Endothelial cell of umbilical vein (primary cell): ENCODE data around the gene KIAA1210. TPM values are rescaled to one million over a fixed set of nuclear protein-coding genes. Genes with fewer than 3 reads are reported as not detected.

Source experiments
- BruUV-seq: library from RNA; stranded (reverse); fragments of 400-500 nt; replicated peaks from 2 replicates; lab custom pipeline; 2021; lab: Mats Ljungman, UMichigan
- CTCF ChIA-PET: fragments of 300-600, 350-600 bp; sonication (Branson Sonifier 250); formaldehyde crosslinking; loops from one replicate; lab custom pipeline; 2021; ENCODE audit warnings: antibody characterized with exemption, inconsistent platforms; lab: Charles Lee
- POLR2A ChIA-PET: fragments of 300-600, 350-600 bp; sonication (Branson Sonifier 250); formaldehyde crosslinking; loops from one replicate; lab custom pipeline; 2021; ENCODE audit warnings: antibody characterized with exemption, inconsistent platforms; lab: Charles Lee
- DNase-seq: peaks from one replicate; pipeline ENCODE4 v3.0.0-alpha.2; 2011; ENCODE audit warnings: low read depth, low spot score
- FAIRE-seq: peaks from 2 replicates; lab custom pipeline; 2011; peaks lifted over from hg19 to GRCh38; lab: Jason Lieb, UNC
- H2AFZ ChIP-seq: 2 replicates; pipeline ENCODE4 v1.6.0; 2012; ENCODE audit warnings: low read depth, low read length, control low read depth, inconsistent platforms
- H3K27ac ChIP-seq: 2 replicates; pipeline ENCODE4 v1.5.1; 2011; ENCODE audit warnings: low read depth, mild to moderate bottlenecking, control low read depth, low read length, moderate library complexity; ENCODE audit not compliant: insufficient read depth
- H3K27me3 ChIP-seq, 2 experiments: 2 replicates each; pipeline versions ENCODE4 v1.6.0 to v1.6.1; 2011; ENCODE audit warnings: low read length in 2 of 2, mixed read lengths in 1 of 2; ENCODE audit not compliant: control insufficient read depth in 2 of 2, insufficient read depth in 2 of 2
- H3K36me3 ChIP-seq, 2 experiments: 2 replicates in 1 of 2; 3 replicates in 1 of 2; pipeline ENCODE4 v1.5.1; 2011; ENCODE audit warnings: low read length in 2 of 2, mild to moderate bottlenecking in 1 of 2, moderate library complexity in 1 of 2; ENCODE audit not compliant: control insufficient read depth in 2 of 2, insufficient read depth in 2 of 2; ENCODE audit errors: extremely low read depth in 1 of 2
- H3K4me1 ChIP-seq: 3 replicates; pipeline ENCODE4 v1.5.1; 2011; ENCODE audit warnings: mild to moderate bottlenecking, low read length; ENCODE audit not compliant: control insufficient read depth, insufficient read depth; ENCODE audit errors: extremely low read depth
- H3K4me2 ChIP-seq: 2 replicates; pipeline ENCODE4 v1.6.1; 2011; ENCODE audit warnings: low read length, control low read depth, mixed read lengths; ENCODE audit not compliant: insufficient read depth
- H3K4me3 ChIP-seq, 3 experiments: fragments of 200-600 bp in 1 of 3; sonication (generic), shearing (Covaris generic) in 1 of 3; replicated peaks in 1 of 3; 2 replicates each; pipeline ENCODE4 v1.5.1; 2011 to 2016; ENCODE audit warnings: control low read depth in 3 of 3, low read length in 3 of 3, mild to moderate bottlenecking in 2 of 3, inconsistent platforms in 1 of 3, low read depth in 1 of 3, moderate library complexity in 1 of 3; ENCODE audit not compliant: insufficient read depth in 1 of 3
- H3K79me2 ChIP-seq: 2 replicates; pipeline ENCODE4 v1.6.0; 2012; ENCODE audit warnings: low read length, inconsistent platforms; ENCODE audit not compliant: control insufficient read depth, insufficient read depth
- H3K9ac ChIP-seq: replicated peaks from 2 replicates; pipeline ENCODE3; 2011; ENCODE audit warnings: low read length, control low read depth; ENCODE audit not compliant: insufficient read depth; ENCODE audit errors: extremely low read depth
- H3K9me1 ChIP-seq: replicated peaks from 3 replicates; pipeline ENCODE4 v1.6.0; 2011; ENCODE audit warnings: mild to moderate bottlenecking, low read length; ENCODE audit not compliant: control insufficient read depth, insufficient read depth; ENCODE audit errors: extremely low read depth
- H3K9me3 ChIP-seq: replicated peaks from 2 replicates; pipeline ENCODE4 v1.5.1; 2012; ENCODE audit warnings: low read length, inconsistent platforms; ENCODE audit not compliant: control insufficient read depth, insufficient read depth
- H4K20me1 ChIP-seq: replicated peaks from 2 replicates; pipeline ENCODE3; 2011; ENCODE audit warnings: mild to moderate bottlenecking, low read length; ENCODE audit not compliant: control insufficient read depth, insufficient read depth; ENCODE audit errors: extremely low read depth
- CTCF ChIP-seq, 2 donors: IDR thresholded peaks; 1 replicate in 1 of 2; 2 replicates in 1 of 2; pipeline ENCODE4 v1.5.1; 2011; ENCODE audit warnings: low read length in 2 of 2, mild to moderate bottlenecking in 2 of 2, moderate library complexity in 2 of 2, control low read depth in 1 of 2, inconsistent platforms in 1 of 2, low read depth in 1 of 2; ENCODE audit not compliant: insufficient read depth in 1 of 2; ENCODE audit errors: extremely low read depth in 1 of 2
- EZH2 ChIP-seq: IDR thresholded peaks from 2 replicates; pipeline ENCODE4 v1.6.1; 2012; ENCODE audit warnings: borderline replicate concordance, low read depth, mild to moderate bottlenecking, moderate library complexity, low read length, inconsistent platforms; ENCODE audit not compliant: severe bottlenecking
- FOS ChIP-seq: IDR thresholded peaks from 2 replicates; pipeline ENCODE4 v1.6.1; 2011; ENCODE audit warnings: mild to moderate bottlenecking, low read length, moderate library complexity, borderline replicate concordance; ENCODE audit not compliant: insufficient read depth
- GATA2 ChIP-seq: IDR thresholded peaks from 2 replicates; pipeline ENCODE4 v1.7.0; 2011; ENCODE audit warnings: low read depth, mild to moderate bottlenecking, moderate library complexity, mixed read lengths, low read length; ENCODE audit not compliant: insufficient read length, insufficient read depth
- JUN ChIP-seq: IDR thresholded peaks from 2 replicates; pipeline ENCODE4 v1.6.1; 2011; ENCODE audit warnings: borderline replicate concordance, low read depth; ENCODE audit not compliant: insufficient read length, insufficient read depth
- MAX ChIP-seq: IDR thresholded peaks from 2 replicates; pipeline ENCODE4 v1.6.1; 2011; ENCODE audit not compliant: insufficient read depth, insufficient read length
- MYC ChIP-seq: IDR thresholded peaks from one replicate; pipeline ENCODE4 v1.6.1; 2011; ENCODE audit warnings: mild to moderate bottlenecking, low read depth, low read length
- POLR2A ChIP-seq: IDR thresholded peaks from 2 replicates; pipeline ENCODE4 v1.6.1; 2012; ENCODE audit warnings: low read depth, mild to moderate bottlenecking, control low read depth, low read length
- POLR2AphosphoS5 ChIP-seq: IDR thresholded peaks from 2 replicates; pipeline ENCODE4 v1.6.1; 2012; ENCODE audit warnings: low read depth, mild to moderate bottlenecking, control low read depth, low read length, moderate library complexity; ENCODE audit not compliant: insufficient read depth
- dilution Hi-C: fragments of 300-500 bp; cut with MboI; formaldehyde crosslinking; loops from one replicate; pipeline ENCODE4 v1.15.0; 2019; ENCODE audit warnings: low sequenced_read_pairs; ENCODE audit not compliant: extremely low pct_ligation_motif_present
- intact Hi-C: fragments of 100-400 bp; cut with micrococcal nuclease; formaldehyde crosslinking; loops from one replicate; pipeline ENCODE4 v1.10.0; 2022
- polyA plus RNA-seq, 4 experiments: library from polyadenylated mRNA; depleted of rRNA in 3 of 4; stranded (reverse) in 3 of 4; unstranded in 1 of 4; fragments of >200 nt; gene quantifications; 2 replicates each; pipeline versions ENCODE4 v1.2.1 to v1.2.3, GENCODE V29; 2011 to 2012; ENCODE audit warnings: missing spikeins in 1 of 4
- total RNA-seq: library from RNA; stranded (reverse); gene quantifications from 2 replicates; pipeline ENCODE4 v1.2.3, GENCODE V29; 2021

Gene KIAA1210
- total and polyA plus RNA-seq, 2 donors (not counting 3 experiments of a cell fraction or from before 2014, with no cell fraction given) = not detected

- Histone ChIP-seq H3K4me1 (no peaks in the 10 kb centered on the region), H3K9ac (no peak overlapping the region), H3K4me2 (no peak overlapping the region), H3K9me1 (no peaks in the 10 kb centered on the region), H3K9me3 (no peaks in the 10 kb centered on the region), H3K27ac (no peak overlapping the region), H3K4me3 (no peak overlapping the region), H2AFZ (no peak overlapping the region), H3K27me3 (no peaks in the 10 kb centered on the region), H4K20me1 (no peaks in the 10 kb centered on the region), H3K36me3 (no peaks in the 10 kb centered on the region), H3K79me2 (no peaks in the 10 kb centered on the region)
- dilution Hi-C loops (no loop called here), intact Hi-C loops (no loop called here)
- FAIRE-seq = no peak
- BruUV-seq = no TSS peak
- no peak for DNase-seq
- CTCF ChIA-PET = no interaction called here
- TF ChIP-seq CTCF (IDR thresholded peaks at IDR 0.05; ENCODE audit: extremely low read depth in 1 of 2, insufficient read depth in 1 of 2, low read depth in 1 of 2, low read length in 2 of 2) = no peak
- TF ChIP-seq MYC = no peak
- no peak for TF ChIP-seq FOS
- no peak for TF ChIP-seq JUN
- POLR2A ChIA-PET = no interaction called here
Measured at GRCh38 chrX:119073911-119074310, 53.7 kb downstream of the KIAA1210 start.

- H4K20me1 ChIP-seq = no peaks in the 10 kb centered on the region
- ChIA-PET POLR2A (no interaction called here), CTCF (no interaction called here)
- no peaks in the 10 kb centered on the region for H3K79me2 ChIP-seq
- TF ChIP-seq GATA2 = no peak
- no peak for TF ChIP-seq POLR2A
- TF ChIP-seq MYC = no peak
- TF ChIP-seq CTCF (IDR thresholded peaks at IDR 0.05; ENCODE audit: extremely low read depth in 1 of 2, insufficient read depth in 1 of 2, low read depth in 1 of 2, low read length in 2 of 2) = no peak
- no peak for TF ChIP-seq JUN
- no peak for TF ChIP-seq EZH2
- TF ChIP-seq FOS = no peak
- no peak for TF ChIP-seq POLR2AphosphoS5
- TF ChIP-seq MAX = no peak
- no peak for FAIRE-seq
- no peak overlapping the region for H3K4me3 ChIP-seq
- H3K36me3 ChIP-seq = no peaks in the 10 kb centered on the region
- no peak overlapping the region for H2AFZ ChIP-seq
- BruUV-seq = no TSS peak
- dilution Hi-C loops = no loop called here
- no peaks in the 10 kb centered on the region for H3K27me3 ChIP-seq
- H3K9me3 ChIP-seq = no peaks in the 10 kb centered on the region
- no peak overlapping the region for H3K4me2 ChIP-seq
- H3K4me1 ChIP-seq = no peaks in the 10 kb centered on the region
- intact Hi-C loops = no loop called here
- DNase-seq = no peak
- no peaks in the 10 kb centered on the region for H3K9me1 ChIP-seq
- H3K27ac ChIP-seq = no peak overlapping the region
- no peak overlapping the region for H3K9ac ChIP-seq
Measured at GRCh38 chrX:119073200-119073905, 54.3 kb downstream of the KIAA1210 start.
